A673 (cell line): ENCODE results near the gene GRIK5. TPM values are rescaled to one million over a fixed set of nuclear protein-coding genes. Genes with fewer than 3 reads are reported as not detected.
"Not testable (repeated sequence)": the region's sequence is repeated elsewhere in the genome, so short reads cannot be mapped to it uniquely, and the experiment has no call there.

Source experiments
- BruUV-seq: library from RNA; stranded (reverse); fragments of 400-500 nt; replicated peaks from 2 replicates; lab custom pipeline; 2021; lab: Mats Ljungman, UMichigan
- CTCF ChIA-PET: fragments of 300-600 bp; sonication (Branson Sonifier 250); formaldehyde crosslinking; loops from one replicate; lab custom pipeline; 2022; ENCODE audit warnings: antibody characterized with exemption; lab: Charles Lee
- POLR2A ChIA-PET: fragments of 300-600 bp; sonication (Branson Sonifier 250); formaldehyde crosslinking; loops from one replicate; lab custom pipeline; 2022; ENCODE audit warnings: antibody characterized with exemption; ENCODE audit not compliant: low non-redundant PET; lab: Charles Lee
- DNase-seq: peaks from one replicate; pipeline ENCODE4 v3.0.0-alpha.2; 2015; ENCODE audit warnings: low spot score
- H3K27ac ChIP-seq: fragments of 200-600 bp; sonication (generic); 2 replicates; pipeline ENCODE4 v1.5.1; 2016; ENCODE audit warnings: mixed run types, low read depth, mild to moderate bottlenecking, mixed read lengths, antibody characterized with exemption, low read length; ENCODE audit not compliant: poor library complexity, severe bottlenecking
- H3K27me3 ChIP-seq: fragments of 200-600 bp; sonication (generic); replicated peaks from 2 replicates; pipeline ENCODE4 v1.6.1; 2017; ENCODE audit warnings: mixed run types, low read depth, mild to moderate bottlenecking, mixed read lengths, antibody characterized with exemption, low read length; ENCODE audit not compliant: insufficient read depth, poor library complexity
- H3K36me3 ChIP-seq: fragments of 200-600 bp; sonication (generic); 2 replicates; pipeline ENCODE4 v1.6.1; 2016; ENCODE audit warnings: mixed run types, mild to moderate bottlenecking, mixed read lengths, antibody characterized with exemption, low read length; ENCODE audit not compliant: insufficient read depth, poor library complexity, severe bottlenecking
- H3K4me1 ChIP-seq: fragments of 200-600 bp; sonication (generic); 2 replicates; pipeline ENCODE4 v1.6.1; 2017; ENCODE audit warnings: mixed run types, mild to moderate bottlenecking, mixed read lengths, antibody characterized with exemption, low read length; ENCODE audit not compliant: insufficient read depth, poor library complexity, severe bottlenecking
- H3K4me3 ChIP-seq: fragments of 200-600 bp; sonication (generic); 2 replicates; pipeline ENCODE4 v1.5.1; 2016; ENCODE audit warnings: low read depth, mixed run types, mild to moderate bottlenecking, mixed read lengths, low read length; ENCODE audit not compliant: poor library complexity, severe bottlenecking
- H3K9me3 ChIP-seq: fragments of 200-600 bp; sonication (generic); 2 replicates; pipeline ENCODE4 v1.6.1; 2016; ENCODE audit warnings: mixed run types, low read depth, mild to moderate bottlenecking, mixed read lengths, antibody characterized with exemption, low read length; ENCODE audit not compliant: poor library complexity, severe bottlenecking
- EZH2 ChIP-seq: fragments of 200-600 bp; sonication (generic); IDR thresholded peaks from 2 replicates; pipeline ENCODE4 v1.6.1; 2017; ENCODE audit warnings: borderline replicate concordance, low read depth, mild to moderate bottlenecking, mixed read lengths, antibody characterized with exemption, low read length; ENCODE audit not compliant: poor library complexity, severe bottlenecking
- intact Hi-C: fragments of 100-400 bp; cut with micrococcal nuclease; formaldehyde crosslinking; loops from one replicate; pipeline ENCODE4 v1.10.0; 2022; ENCODE audit not compliant: unreplicated experiment
- total RNA-seq: library from RNA; stranded (reverse); gene quantifications from 2 replicates; pipeline ENCODE4 v1.2.3, GENCODE V29; 2021
- TF ChIP-seq, protein P1 (sequence below): fragments of 300-800, 200-600 bp; sonication (generic); conservative IDR thresholded peaks from 2 replicates; pipeline ENCODE4 v1.5.1; 2017; ENCODE audit warnings: low read depth, mild to moderate bottlenecking, antibody characterized with exemption, low read length, moderate library complexity, mixed read lengths

The GRIK5 gene
- total RNA-seq, 1 experiment from 2014 or later, result 24.0 TPM

DNA sequence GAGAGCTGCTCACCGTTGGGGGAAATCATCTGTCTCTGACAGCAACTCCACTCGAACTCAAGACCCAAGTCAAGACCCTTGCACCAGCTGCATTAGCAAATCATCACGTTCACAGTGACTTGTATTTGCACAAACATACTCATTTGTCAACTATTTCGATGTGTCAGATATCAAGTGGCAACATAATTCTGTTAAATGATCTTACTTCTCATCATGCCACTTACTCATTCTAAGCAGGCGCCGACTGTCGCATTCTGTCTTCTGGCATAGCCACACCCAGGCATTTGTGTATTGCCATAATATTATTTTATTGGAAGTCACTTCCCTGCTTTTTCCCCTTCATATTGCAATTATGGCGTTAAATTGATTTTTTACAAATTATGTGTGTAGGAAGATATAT lies 53.0 kb downstream of the GRIK5 start:
- Histone ChIP-seq H3K27me3 (no peaks in the 10 kb centered on the region), H3K4me1 (no peaks in the 10 kb centered on the region), H3K9me3 (no peaks in the 10 kb centered on the region), H3K27ac (no peak overlapping the region), H3K36me3 (no peaks in the 10 kb centered on the region), H3K4me3 (no peak overlapping the region)
- TF ChIP-seq, protein P1, sequence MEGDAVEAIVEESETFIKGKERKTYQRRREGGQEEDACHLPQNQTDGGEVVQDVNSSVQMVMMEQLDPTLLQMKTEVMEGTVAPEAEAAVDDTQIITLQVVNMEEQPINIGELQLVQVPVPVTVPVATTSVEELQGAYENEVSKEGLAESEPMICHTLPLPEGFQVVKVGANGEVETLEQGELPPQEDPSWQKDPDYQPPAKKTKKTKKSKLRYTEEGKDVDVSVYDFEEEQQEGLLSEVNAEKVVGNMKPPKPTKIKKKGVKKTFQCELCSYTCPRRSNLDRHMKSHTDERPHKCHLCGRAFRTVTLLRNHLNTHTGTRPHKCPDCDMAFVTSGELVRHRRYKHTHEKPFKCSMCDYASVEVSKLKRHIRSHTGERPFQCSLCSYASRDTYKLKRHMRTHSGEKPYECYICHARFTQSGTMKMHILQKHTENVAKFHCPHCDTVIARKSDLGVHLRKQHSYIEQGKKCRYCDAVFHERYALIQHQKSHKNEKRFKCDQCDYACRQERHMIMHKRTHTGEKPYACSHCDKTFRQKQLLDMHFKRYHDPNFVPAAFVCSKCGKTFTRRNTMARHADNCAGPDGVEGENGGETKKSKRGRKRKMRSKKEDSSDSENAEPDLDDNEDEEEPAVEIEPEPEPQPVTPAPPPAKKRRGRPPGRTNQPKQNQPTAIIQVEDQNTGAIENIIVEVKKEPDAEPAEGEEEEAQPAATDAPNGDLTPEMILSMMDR, result no peak
- TF ChIP-seq EZH2, result no peak
- no peak for DNase-seq
- no TSS peak for BruUV-seq
- ChIA-PET CTCF (interaction anchor here (1.3 kb wide), 1 partner anchor 18 kb away, joined by 3 read pairs; no protein-coding TSS in a partner anchor), POLR2A (no interaction called here)
- intact Hi-C loops, result no loop called here

DNA sequence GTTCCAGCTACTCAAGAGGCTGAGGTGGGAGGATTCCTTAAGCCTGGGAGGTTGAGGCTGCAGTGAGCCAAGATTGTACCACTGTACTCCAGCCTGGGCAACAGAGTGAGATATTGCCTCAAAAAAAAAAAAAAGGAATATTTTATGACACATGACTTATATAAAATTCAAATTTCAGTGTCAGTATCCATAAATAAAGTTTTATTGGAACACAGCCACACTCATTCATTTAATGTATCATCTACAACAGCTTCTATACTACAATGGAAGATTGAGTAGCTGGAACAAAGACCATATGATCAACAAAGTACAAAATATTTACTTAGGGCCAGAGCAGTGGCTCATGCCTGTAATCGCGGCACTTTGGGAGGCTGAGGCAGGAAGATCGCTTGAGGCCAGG lies 57.3 kb downstream of the GRIK5 start:
- intact Hi-C loops, H3K4me3 ChIP-seq, BruUV-seq, H3K27ac ChIP-seq, H3K27me3 ChIP-seq, DNase-seq, H3K9me3 ChIP-seq, POLR2A ChIA-PET, H3K36me3 ChIP-seq, CTCF ChIA-PET: not testable (repeated sequence)
- peaks cover 14% of the 10 kb centered on the region for H3K4me1 ChIP-seq

DNA sequence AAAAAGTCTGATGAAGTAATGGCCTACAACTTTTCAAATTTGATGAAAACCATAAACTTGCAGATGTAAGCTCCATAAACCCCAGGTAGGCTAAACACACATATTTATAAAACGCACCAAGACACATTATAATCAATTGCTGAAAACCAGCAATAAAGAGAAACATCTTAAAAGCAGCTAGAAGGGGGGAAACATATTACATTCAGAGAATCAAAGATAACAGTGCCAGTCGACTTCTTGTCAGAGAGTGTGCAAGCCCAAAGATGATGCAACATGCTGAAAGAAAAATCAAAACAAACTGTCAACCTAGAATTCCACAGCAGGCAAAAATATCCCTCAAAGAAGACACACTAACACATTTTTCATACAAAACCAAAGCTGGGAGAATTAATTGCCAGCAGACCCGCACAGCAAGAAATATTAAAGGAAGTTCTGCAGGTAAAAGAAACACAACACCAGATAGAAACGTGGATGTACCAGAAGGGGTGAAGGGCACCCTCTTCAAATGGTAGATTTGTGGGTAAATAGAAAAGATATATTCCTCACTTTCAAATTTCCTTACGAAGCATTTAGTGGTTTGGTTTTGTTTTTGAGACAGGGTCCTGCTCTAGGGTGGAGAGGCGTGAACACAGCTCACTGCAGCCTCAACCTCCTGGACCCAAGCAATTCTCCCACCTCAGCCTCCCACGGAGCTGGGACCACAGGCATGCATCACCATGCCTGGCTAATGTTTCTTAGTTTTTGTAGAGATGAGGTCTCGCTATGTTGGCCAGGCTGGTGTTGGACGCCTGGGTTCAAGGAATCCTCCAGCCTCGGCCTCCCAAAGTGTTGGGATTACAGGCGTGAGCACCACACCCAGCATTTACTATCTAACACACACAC lies 59.5 kb downstream of the GRIK5 start:
- TF ChIP-seq EZH2, result no peak
- TF ChIP-seq, protein P1, result no peak
- no TSS peak for BruUV-seq
- DNase-seq, result peak; percentile 37
- Histone ChIP-seq H3K27ac (peak overlapping the region; percentile 81), H3K4me3 (no peak overlapping the region), H3K27me3 (no peaks in the 10 kb centered on the region), H3K4me1 (peaks cover 14% of the 10 kb centered on the region), H3K36me3 (no peaks in the 10 kb centered on the region), H3K9me3 (no peaks in the 10 kb centered on the region)
- CTCF ChIA-PET, result interaction anchor here (1.3 kb wide), 1 partner anchor 18 kb away, joined by 3 read pairs; no protein-coding TSS in a partner anchor
- intact Hi-C loops, result no loop called here
- POLR2A ChIA-PET, result interaction anchor here (0.6 kb wide), 1 partner anchor 240 kb away, joined by 3 read pairs; no protein-coding TSS in a partner anchor
